Activated CD4-positive, alpha-beta T cell treated with anti-CD3 and anti-CD28 coated beads for 36 hours (primary cell): Measurements from ENCODE around the gene SYDE1. TPM values are rescaled to one million over a fixed set of nuclear protein-coding genes. Genes with fewer than 3 reads are reported as not detected.
A peak's percentile ranks its signal among the peaks of the same experiment; 100 is the strongest.

Experiments
- ATAC-seq: fragments of 200-7000 bp; cut with Tn5 transposase; one replicate; pipeline ENCODE4 v1.10.0; 2021; ENCODE audit warnings: mild to moderate bottlenecking, moderate library complexity
- CTCF ChIA-PET: fragments of 350-600 bp; sonication (Branson Sonifier 250); formaldehyde crosslinking; loops from one replicate; lab custom pipeline; 2021; ENCODE audit warnings: antibody characterized with exemption; lab: Charles Lee
- POLR2A ChIA-PET: fragments of 350-600 bp; sonication (Branson Sonifier 250); formaldehyde crosslinking; loops from one replicate; lab custom pipeline; 2021; ENCODE audit warnings: antibody characterized with exemption, inconsistent platforms; lab: Charles Lee
- DNase-seq: peaks from one replicate; pipeline ENCODE4 v3.0.0-alpha.2; 2020
- H3K27ac Mint-ChIP-seq: one replicate; pipeline ENCODE4 v1.8.0; 2021; ENCODE audit warnings: mixed read lengths
- H3K27me3 Mint-ChIP-seq: one replicate; pipeline ENCODE4 v1.8.0; 2021; ENCODE audit warnings: mixed read lengths
- H3K36me3 Mint-ChIP-seq: one replicate; pipeline ENCODE4 v1.8.0; 2021; ENCODE audit warnings: low read depth, mixed read lengths
- H3K4me1 Mint-ChIP-seq: one replicate; pipeline ENCODE4 v1.8.0; 2021; ENCODE audit warnings: mixed read lengths
- H3K4me3 Mint-ChIP-seq: one replicate; pipeline ENCODE4 v1.8.0; 2021; ENCODE audit warnings: mild to moderate bottlenecking, moderate library complexity, mixed read lengths
- H3K9me3 Mint-ChIP-seq: one replicate; pipeline ENCODE4 v1.8.0; 2021; ENCODE audit warnings: low read depth, mixed read lengths
- intact Hi-C, 2 experiments: fragments of 100-400 bp; cut with DNase I in 1 of 2; cut with micrococcal nuclease in 1 of 2; formaldehyde crosslinking; loops; one replicate each; pipeline versions ENCODE4 v1.14.2 to v1.15.1; 2022 to 2024; cut with DNase I, micrococcal nuclease
- total RNA-seq, 2 experiments: library from RNA; stranded (reverse); gene quantifications; one replicate each; pipeline ENCODE4 v1.2.3, GENCODE V29; 2021

Gene SYDE1
- total RNA-seq, 2 experiments from 2014 or later = 2.1 to 3.3 TPM

DNA sequence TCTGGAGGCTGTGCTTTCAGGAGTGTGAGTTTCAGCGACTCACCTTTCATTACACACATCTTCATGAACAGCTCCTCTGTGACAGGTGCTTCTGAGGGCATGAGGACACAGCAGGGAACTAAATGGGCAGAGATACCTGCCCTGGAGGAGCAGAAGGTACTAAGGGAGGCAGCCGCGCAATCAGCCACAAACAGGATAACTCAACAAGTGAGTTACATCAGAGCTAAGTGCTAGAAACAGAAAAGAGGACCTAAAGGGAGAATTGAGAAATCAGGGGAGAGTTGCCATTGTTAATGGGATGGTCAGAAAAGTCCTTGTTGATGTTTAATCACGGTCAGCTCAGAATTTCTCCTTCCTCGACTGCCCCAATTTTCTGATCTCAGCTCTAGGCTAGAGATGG lies 42.5 kb downstream of the SYDE1 start:
- Mint-ChIP-seq H3K4me3 (no peak overlapping the region), H3K9me3 (peaks cover 2% of the 10 kb centered on the region), H3K27me3 (peaks cover 3% of the 10 kb centered on the region), H3K27ac (no peak overlapping the region), H3K36me3 (no peaks in the 10 kb centered on the region), H3K4me1 (peaks cover 13% of the 10 kb centered on the region)
- ChIA-PET POLR2A (interaction anchor here (0.7 kb wide), 1 partner anchor 27 kb away, joined by 3 read pairs; no protein-coding TSS in a partner anchor), CTCF (interaction anchor here (0.6 to 4.4 kb wide), 6 partner anchors 16 to 57 kb away, joined by 3 to 36 read pairs (median 4); a partner anchor contains a TSS)
- DNase-seq (no peak), ATAC-seq (no peak)
- intact Hi-C loops = loop anchor here (1.0 to 2.0 kb wide), 4 partner anchors 24 to 277 kb away; a partner anchor contains a TSS

DNA sequence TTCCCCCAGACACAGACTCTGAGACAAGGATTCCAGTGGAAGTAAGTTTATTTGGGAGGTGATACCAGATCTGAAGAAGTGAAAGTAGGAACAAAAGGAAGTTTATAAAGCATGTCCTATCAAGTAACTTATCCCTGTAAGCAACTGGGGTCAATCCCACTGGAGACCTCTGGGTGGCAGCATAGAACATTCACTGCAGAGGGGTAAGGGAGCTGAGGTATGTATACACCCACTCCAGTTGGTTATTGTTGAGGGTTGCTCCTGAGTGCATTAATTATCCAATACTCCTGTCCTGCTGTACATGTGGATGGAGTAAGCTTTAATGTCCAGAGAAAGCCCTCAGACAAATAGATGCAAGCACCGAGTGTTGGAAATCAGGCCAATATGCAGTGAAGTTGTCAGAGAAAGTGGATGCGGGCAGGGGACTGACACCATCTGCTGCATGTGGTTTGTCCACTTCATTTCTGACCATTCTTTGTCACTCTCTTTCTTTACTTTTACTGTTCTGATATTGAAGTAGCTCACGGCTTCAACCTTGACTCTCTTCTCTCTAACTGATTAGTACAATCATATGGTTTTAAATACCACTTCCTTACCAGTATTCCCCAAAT lies 46.9 kb downstream of the SYDE1 start:
- ATAC-seq (peak; percentile 64), DNase-seq (peak; percentile 70)
- H3K4me3 Mint-ChIP-seq = no peak overlapping the region
- POLR2A ChIA-PET = no interaction called here
- intact Hi-C loops = no loop called here
- peaks cover 5% of the 10 kb centered on the region for H3K4me1 Mint-ChIP-seq
- H3K27ac Mint-ChIP-seq = no peak overlapping the region
- CTCF ChIA-PET = interaction anchor here (0.7 to 2.1 kb wide), 14 partner anchors 9 to 1876 kb away, joined by 3 to 14 read pairs (median 4); a partner anchor contains a TSS
- peaks cover 2% of the 10 kb centered on the region for H3K9me3 Mint-ChIP-seq
- H3K27me3 Mint-ChIP-seq = peaks cover 3% of the 10 kb centered on the region
- no peaks in the 10 kb centered on the region for H3K36me3 Mint-ChIP-seq

GRCh38 chr19:15155296-15155695 lies 48.1 kb downstream of the SYDE1 start:
- CTCF ChIA-PET = interaction anchor here (0.7 to 2.1 kb wide), 3 partner anchors 13 to 203 kb away, joined by 3 to 9 read pairs (median 3); no protein-coding TSS in a partner anchor
- peaks cover 3% of the 10 kb centered on the region for H3K4me1 Mint-ChIP-seq
- intact Hi-C loops = no loop called here

GRCh38 chr19:15156391-15156790 lies 49.2 kb downstream of the SYDE1 start:
- ChIA-PET POLR2A (no interaction called here), CTCF (interaction anchor here (0.6 to 2.1 kb wide), 3 partner anchors 55 to 1814 kb away, joined by 3 to 11 read pairs (median 5); no protein-coding TSS in a partner anchor)
- H3K4me3 Mint-ChIP-seq = no peak overlapping the region
- H3K27ac Mint-ChIP-seq = no peak overlapping the region
- no peaks in the 10 kb centered on the region for H3K36me3 Mint-ChIP-seq
- ATAC-seq (no peak), DNase-seq (no peak)
- H3K27me3 Mint-ChIP-seq = peaks cover 3% of the 10 kb centered on the region
- no peaks in the 10 kb centered on the region for H3K4me1 Mint-ChIP-seq
- peaks cover 2% of the 10 kb centered on the region for H3K9me3 Mint-ChIP-seq
- intact Hi-C loops = no loop called here

More at GRCh38 chr19:15155296-15155695, 48.1 kb downstream of the SYDE1 start:
- ATAC-seq = no peak
- Mint-ChIP-seq H3K27ac (no peak overlapping the region), H3K9me3 (peaks cover 2% of the 10 kb centered on the region), H3K4me3 (no peak overlapping the region), H3K36me3 (no peaks in the 10 kb centered on the region), H3K27me3 (peaks cover 3% of the 10 kb centered on the region)
- no peak for DNase-seq
- POLR2A ChIA-PET = no interaction called here

DNA sequence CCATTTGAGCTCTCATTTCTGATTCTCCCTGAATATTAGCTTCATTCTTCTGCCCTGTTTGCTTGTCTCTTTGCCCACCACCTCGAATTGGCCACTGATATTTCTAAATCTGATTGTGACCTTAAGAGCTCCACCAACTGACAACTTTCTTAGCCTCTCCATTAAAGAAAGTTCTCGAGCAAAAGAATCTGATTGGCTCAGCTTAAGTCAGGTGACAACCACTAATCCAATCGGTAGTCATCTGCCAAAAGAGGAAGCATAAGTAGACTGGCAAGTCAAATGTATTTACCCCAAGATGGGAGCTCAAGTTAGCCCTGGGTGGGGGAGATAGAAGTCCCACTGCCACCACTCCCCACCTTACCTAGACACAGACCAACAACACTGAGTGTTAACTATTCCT lies 52.0 kb downstream of the SYDE1 start:
- H3K27me3 Mint-ChIP-seq = no peaks in the 10 kb centered on the region
- peaks cover 2% of the 10 kb centered on the region for H3K9me3 Mint-ChIP-seq
- intact Hi-C loops = no loop called here
- ATAC-seq = no peak
- ChIA-PET POLR2A (no interaction called here), CTCF (interaction anchor here (1.1 to 3.0 kb wide), 3 partner anchors 18 to 58 kb away, joined by 3 to 8 read pairs (median 6); no protein-coding TSS in a partner anchor)
- H3K36me3 Mint-ChIP-seq = no peaks in the 10 kb centered on the region
- DNase-seq = no peak
- no peak overlapping the region for H3K27ac Mint-ChIP-seq
- H3K4me3 Mint-ChIP-seq = no peak overlapping the region
- H3K4me1 Mint-ChIP-seq = no peaks in the 10 kb centered on the region

DNA sequence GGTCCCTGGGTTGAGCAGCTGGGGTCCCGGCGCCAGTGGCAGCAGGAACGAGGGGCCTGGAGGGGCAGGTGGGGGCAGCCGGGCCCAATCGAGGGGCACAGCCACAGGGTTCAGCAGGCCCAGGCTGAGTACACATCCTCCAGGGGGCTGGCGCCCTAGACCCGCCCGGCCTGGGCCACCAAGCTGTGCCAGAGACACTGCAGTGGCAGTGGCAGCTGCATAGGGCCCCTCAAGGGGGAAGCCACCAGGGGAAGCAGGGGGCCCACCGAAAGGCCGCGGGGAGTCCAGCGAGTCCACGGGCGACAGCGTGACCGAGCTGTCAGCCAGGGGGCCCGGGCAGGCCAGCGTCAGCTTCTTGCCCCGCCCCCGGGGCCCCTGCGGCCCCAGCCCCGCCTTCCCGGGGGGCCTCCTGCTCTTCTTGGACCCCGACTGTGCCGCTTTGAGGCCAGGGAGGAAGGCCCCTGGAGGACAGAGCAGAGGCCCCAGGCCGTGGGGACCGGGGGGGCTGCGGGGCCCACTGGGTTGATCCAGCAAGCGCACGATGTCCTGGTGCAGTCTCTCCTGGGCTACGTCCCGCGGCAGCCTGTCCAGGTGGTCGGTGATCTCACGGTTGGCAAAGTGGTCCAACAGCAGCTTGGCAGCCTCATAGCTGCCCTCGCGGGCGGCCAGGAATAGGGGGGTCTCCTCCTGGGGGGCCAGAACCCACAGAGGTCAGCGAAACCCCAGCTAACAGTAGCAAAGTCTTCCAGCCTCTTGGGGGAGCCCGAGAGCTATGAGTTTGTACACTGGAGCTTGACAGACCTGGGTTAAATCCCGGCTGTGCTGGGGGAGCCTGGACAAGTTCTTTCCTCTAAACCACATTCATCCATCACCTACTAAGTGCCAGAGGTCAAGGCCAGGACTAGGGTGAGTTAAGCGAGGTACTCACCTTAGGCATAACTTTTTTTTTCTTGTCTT lies 54.1 kb downstream of the SYDE1 start:
- H3K36me3 Mint-ChIP-seq = peaks cover 3% of the 10 kb centered on the region
- DNase-seq = peak; percentile 22
- peaks cover 11% of the 10 kb centered on the region for H3K9me3 Mint-ChIP-seq

More for the DNA sequence above, 54.1 kb downstream of the SYDE1 start:
- H3K4me1 Mint-ChIP-seq = no peaks in the 10 kb centered on the region
- no peaks in the 10 kb centered on the region for H3K27me3 Mint-ChIP-seq
- no peak overlapping the region for H3K4me3 Mint-ChIP-seq
- intact Hi-C loops = no loop called here
- no peak overlapping the region for H3K27ac Mint-ChIP-seq
- POLR2A ChIA-PET = no interaction called here
- no peak for ATAC-seq
- CTCF ChIA-PET = interaction anchor here (0.6 to 1.2 kb wide), 2 partner anchors 16 to 249 kb away, joined by 3 to 6 read pairs; no protein-coding TSS in a partner anchor

Other genes with a start within 250 kb of the SYDE1 start
- gene OR7A17, start 221.3 kb upstream of the SYDE1 start, total RNA-seq = not detected
- not detected for gene OR7C2, start 165.9 kb upstream of the SYDE1 start, total RNA-seq
- not detected for gene SLC1A6, start 127.5 kb upstream of the SYDE1 start, total RNA-seq
- not detected for gene CASP14, start 57.9 kb upstream of the SYDE1 start, total RNA-seq
- gene OR1I1, start 25.2 kb upstream of the SYDE1 start, total RNA-seq = not detected
- gene NOTCH3, start 93.6 kb downstream of the SYDE1 start, total RNA-seq = under 1 TPM; 0.02 to 0.25 TPM
- gene EPHX3, start 125.0 kb downstream of the SYDE1 start, total RNA-seq = under 1 TPM in 1 of 2 experiments, not detected in 1; 0.09 TPM
- gene BRD4, start 225.1 kb downstream of the SYDE1 start, total RNA-seq = 100 to 1,000 TPM; 106 to 126 TPM